ENCODE results near the gene ZBTB7B.

DNA sequence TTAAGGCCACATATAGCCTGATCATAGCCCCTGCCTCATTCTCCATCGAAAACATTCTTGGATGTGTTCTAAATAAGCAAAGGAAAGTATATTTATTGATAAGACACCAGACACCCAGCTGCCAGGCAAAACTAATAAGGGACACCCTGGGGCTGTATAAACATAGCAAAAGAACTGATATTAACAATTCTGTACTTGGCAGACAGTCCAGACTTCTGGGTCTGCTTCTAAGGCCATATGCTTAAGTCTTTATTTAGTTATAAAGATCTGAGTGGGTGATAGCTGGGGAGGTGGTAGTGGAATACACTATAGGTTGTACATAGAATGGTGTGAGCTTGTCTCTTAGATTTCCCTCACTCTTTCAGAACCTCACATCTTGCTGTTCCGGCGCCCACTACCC lies 24.2 kb upstream of the ZBTB7B start:
- TF ChIP-seq RAD21 (IDR thresholded peaks at IDR 0.05; ENCODE audit: low read depth) = no peak
- TF ChIP-seq TAF1 (IDR thresholded peaks at IDR 0.05; ENCODE audit: low read depth) = no peak
- TF ChIP-seq YY1 (IDR thresholded peaks at IDR 0.05; ENCODE audit: low read depth) = no peak
- TF ChIP-seq MAX (IDR thresholded peaks at IDR 0.05) = no peak
- TF ChIP-seq, protein P1, sequence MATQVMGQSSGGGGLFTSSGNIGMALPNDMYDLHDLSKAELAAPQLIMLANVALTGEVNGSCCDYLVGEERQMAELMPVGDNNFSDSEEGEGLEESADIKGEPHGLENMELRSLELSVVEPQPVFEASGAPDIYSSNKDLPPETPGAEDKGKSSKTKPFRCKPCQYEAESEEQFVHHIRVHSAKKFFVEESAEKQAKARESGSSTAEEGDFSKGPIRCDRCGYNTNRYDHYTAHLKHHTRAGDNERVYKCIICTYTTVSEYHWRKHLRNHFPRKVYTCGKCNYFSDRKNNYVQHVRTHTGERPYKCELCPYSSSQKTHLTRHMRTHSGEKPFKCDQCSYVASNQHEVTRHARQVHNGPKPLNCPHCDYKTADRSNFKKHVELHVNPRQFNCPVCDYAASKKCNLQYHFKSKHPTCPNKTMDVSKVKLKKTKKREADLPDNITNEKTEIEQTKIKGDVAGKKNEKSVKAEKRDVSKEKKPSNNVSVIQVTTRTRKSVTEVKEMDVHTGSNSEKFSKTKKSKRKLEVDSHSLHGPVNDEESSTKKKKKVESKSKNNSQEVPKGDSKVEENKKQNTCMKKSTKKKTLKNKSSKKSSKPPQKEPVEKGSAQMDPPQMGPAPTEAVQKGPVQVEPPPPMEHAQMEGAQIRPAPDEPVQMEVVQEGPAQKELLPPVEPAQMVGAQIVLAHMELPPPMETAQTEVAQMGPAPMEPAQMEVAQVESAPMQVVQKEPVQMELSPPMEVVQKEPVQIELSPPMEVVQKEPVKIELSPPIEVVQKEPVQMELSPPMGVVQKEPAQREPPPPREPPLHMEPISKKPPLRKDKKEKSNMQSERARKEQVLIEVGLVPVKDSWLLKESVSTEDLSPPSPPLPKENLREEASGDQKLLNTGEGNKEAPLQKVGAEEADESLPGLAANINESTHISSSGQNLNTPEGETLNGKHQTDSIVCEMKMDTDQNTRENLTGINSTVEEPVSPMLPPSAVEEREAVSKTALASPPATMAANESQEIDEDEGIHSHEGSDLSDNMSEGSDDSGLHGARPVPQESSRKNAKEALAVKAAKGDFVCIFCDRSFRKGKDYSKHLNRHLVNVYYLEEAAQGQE (IDR thresholded peaks at IDR 0.05; ENCODE audit: low read depth) = no peak
- no peak for TF ChIP-seq EGR1 (IDR thresholded peaks at IDR 0.05)
- no peak for TF ChIP-seq EP300 (IDR thresholded peaks at IDR 0.05; ENCODE audit: borderline replicate concordance)
- no peak for TF ChIP-seq NFIC (IDR thresholded peaks at IDR 0.05)
- no peak for TF ChIP-seq TEAD4 (IDR thresholded peaks at IDR 0.05)
- TF ChIP-seq, protein P2, sequence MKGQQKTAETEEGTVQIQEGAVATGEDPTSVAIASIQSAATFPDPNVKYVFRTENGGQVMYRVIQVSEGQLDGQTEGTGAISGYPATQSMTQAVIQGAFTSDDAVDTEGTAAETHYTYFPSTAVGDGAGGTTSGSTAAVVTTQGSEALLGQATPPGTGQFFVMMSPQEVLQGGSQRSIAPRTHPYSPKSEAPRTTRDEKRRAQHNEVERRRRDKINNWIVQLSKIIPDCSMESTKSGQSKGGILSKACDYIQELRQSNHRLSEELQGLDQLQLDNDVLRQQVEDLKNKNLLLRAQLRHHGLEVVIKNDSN (IDR thresholded peaks at IDR 0.05) = no peak

All from Ishikawa (cell line).